Rectal smooth muscle tissue (tissue), 1 donor: ENCODE results near the gene TIMM21.

Experiments used
- H3K27ac ChIP-seq: one replicate; pipeline ENCODE4 v1.7.0; 2013; ENCODE audit warnings: low read depth, low read length, inconsistent platforms
- H3K27me3 ChIP-seq: one replicate; pipeline ENCODE4 v1.7.0; 2013; ENCODE audit warnings: low read length; ENCODE audit not compliant: control insufficient read depth, insufficient read depth
- H3K36me3 ChIP-seq: one replicate; pipeline ENCODE4 v1.7.0; 2013; ENCODE audit warnings: low read length; ENCODE audit not compliant: control insufficient read depth, insufficient read depth
- H3K4me1 ChIP-seq: one replicate; pipeline ENCODE4 v1.7.0; 2013; ENCODE audit warnings: low read length; ENCODE audit not compliant: control insufficient read depth, insufficient read depth
- H3K4me3 ChIP-seq: one replicate; pipeline ENCODE4 v1.7.0; 2013; ENCODE audit warnings: low read length
- H3K9ac ChIP-seq: one replicate; pipeline ENCODE4 v1.7.0; 2013; ENCODE audit warnings: low read length

TIMM21 gene

GRCh38 chr18:74128159-74128558 lies 20.2 kb upstream of the TIMM21 start:
- H3K4me3 ChIP-seq: no peak overlapping the region
- no peak overlapping the region for H3K9ac ChIP-seq
- H3K27ac ChIP-seq: no peak overlapping the region
- H3K36me3 ChIP-seq: no peaks in the 10 kb centered on the region
- H3K27me3 ChIP-seq: no peaks in the 10 kb centered on the region
- no peaks in the 10 kb centered on the region for H3K4me1 ChIP-seq

DNA sequence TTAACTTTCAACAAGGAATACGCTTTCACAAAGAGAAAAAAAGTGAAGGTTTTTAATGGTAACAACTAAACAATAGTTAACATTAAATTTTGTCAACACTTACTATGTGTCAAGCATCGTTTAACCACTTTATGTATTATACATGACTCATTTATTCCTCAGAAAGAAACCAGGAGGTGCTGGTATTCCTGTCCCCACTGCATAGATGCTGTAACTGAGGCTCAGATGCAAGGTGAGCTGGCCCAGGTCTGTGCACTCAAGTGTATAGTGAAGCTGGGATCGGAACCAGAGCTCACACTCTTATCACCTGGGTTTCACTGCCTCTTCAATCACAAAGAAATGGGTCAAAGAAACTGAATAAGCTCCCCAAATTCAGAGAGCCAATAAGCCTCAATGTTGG lies 17.2 kb upstream of the TIMM21 start:
- Histone ChIP-seq H3K27ac (no peak overlapping the region), H3K4me3 (no peak overlapping the region), H3K36me3 (no peaks in the 10 kb centered on the region)

DNA sequence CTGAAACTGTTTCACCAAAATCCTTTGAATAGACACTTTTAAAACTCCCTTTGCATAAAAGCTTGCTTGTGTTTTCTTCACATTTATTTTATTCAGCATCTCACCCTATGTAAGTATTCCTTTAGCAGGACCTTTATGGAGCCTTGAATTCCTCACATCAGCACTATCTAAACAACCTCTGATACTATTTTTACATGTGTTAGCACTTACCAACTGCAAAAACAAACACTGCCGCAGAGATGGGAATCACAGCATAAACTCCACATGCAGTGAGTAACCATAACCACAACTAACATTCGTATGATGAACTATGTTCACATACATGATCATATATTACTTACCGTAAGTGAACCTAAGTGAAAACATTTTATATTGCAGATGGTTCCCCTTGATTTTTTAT lies 16.1 kb upstream of the TIMM21 start:
- Histone ChIP-seq H3K9ac (no peak overlapping the region), H3K4me3 (no peak overlapping the region), H3K27me3 (no peaks in the 10 kb centered on the region), H3K27ac (no peak overlapping the region), H3K36me3 (no peaks in the 10 kb centered on the region), H3K4me1 (no peaks in the 10 kb centered on the region)

More for the DNA sequence above, 17.2 kb upstream of the TIMM21 start:
- Histone ChIP-seq H3K9ac (no peak overlapping the region), H3K27me3 (no peaks in the 10 kb centered on the region), H3K4me1 (no peaks in the 10 kb centered on the region)

DNA sequence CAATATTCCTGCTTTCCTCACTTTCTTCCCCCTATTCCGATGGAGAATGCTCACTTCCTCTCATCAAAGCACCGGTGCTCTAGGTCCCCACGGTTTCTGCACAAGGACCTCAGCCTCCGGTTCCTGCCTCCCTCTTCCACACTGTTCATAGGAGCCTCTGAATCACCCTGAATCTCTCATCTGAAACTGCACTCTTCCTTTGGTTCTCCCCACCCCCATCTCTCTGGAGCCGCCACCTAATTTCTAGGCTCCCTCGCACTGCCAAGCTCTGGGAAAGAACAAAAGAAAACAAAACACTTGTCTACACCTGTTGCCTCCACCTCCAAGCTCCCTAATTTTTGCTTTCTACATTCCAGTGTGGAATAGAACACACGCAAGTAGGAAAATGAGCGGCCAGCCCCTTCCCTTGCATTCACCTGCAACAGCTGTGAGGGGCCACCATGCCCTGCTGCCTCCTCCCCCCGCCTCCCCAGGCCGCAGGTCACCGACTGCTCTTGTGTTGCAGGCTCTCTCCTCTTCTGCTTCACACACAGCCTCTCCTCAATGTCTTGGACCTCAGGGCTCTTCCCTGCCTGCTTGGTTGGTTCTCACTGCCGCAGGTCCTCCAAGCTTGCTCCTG lies 10.3 kb upstream of the TIMM21 start:
- Histone ChIP-seq H3K27me3 (no peaks in the 10 kb centered on the region), H3K27ac (no peak overlapping the region), H3K4me1 (no peaks in the 10 kb centered on the region), H3K4me3 (no peak overlapping the region), H3K9ac (no peak overlapping the region), H3K36me3 (no peaks in the 10 kb centered on the region)

GRCh38 chr18:74139411-74139810 lies 8.9 kb upstream of the TIMM21 start:
- Histone ChIP-seq H3K9ac (no peak overlapping the region), H3K4me3 (no peak overlapping the region), H3K27ac (no peak overlapping the region), H3K36me3 (no peaks in the 10 kb centered on the region), H3K4me1 (no peaks in the 10 kb centered on the region), H3K27me3 (no peaks in the 10 kb centered on the region)

DNA sequence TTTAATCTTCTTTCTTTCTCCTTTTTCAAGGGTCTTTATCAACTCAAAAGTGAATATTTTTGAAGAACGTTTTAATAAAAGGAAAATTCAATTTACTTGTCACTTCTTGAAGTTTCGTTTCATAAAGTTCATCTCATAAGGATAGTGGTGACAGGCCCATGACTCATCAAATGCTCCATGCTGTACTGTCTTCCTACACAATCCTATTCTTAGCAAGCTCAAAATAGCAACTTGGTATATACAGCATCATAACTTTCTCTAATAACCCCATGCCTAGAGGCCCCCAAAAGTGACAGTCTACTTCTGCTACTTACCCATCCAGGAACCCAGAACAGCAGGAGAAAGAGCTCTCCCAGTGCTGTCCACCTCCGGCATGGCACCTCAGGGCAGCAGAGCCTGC lies 8.4 kb upstream of the TIMM21 start:
- H3K27ac ChIP-seq: no peak overlapping the region
- no peaks in the 10 kb centered on the region for H3K36me3 ChIP-seq
- no peaks in the 10 kb centered on the region for H3K27me3 ChIP-seq
- no peak overlapping the region for H3K4me3 ChIP-seq
- H3K4me1 ChIP-seq: no peaks in the 10 kb centered on the region
- no peak overlapping the region for H3K9ac ChIP-seq

DNA sequence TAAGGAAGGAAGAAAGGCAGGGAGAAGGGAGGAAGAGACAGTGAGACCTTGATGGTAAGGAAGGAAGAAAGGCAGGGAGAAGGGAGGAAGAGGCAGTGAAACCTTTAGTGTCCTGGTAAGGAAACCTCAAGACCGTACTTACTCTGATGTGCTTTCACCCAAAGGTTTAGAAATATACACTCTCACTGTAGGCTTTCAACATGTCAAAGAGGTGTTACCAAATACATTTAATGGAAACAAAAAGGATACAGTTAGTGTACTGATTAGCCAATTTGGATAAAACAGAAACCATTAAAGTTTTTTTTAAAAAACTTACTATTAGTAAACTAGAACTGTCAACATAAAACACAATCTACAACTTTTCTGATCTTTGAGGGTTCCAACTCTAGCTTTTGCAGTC lies 7.7 kb upstream of the TIMM21 start:
- H3K4me1 ChIP-seq: no peaks in the 10 kb centered on the region
- H3K4me3 ChIP-seq: no peak overlapping the region
- no peak overlapping the region for H3K27ac ChIP-seq
- H3K9ac ChIP-seq: no peak overlapping the region
- H3K36me3 ChIP-seq: no peaks in the 10 kb centered on the region
- no peaks in the 10 kb centered on the region for H3K27me3 ChIP-seq

DNA sequence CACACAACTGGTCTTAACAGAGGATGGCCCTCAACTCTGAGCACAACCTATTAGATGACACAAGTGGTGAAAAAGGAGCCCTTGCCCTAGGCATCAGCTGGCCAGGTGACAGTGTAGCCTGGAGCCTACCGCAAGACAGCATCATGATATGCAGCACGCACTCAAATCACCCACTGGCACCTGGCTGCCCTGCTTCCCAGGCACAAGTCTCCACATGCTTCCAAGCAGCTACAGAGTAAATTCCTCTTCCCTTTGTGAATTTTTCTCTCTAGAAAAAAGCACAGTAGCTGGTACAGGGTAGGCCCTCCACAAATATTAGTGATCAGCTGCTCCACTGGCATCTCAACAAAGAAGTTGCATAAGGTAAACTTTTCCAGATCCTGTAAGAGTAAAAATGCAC lies 6.7 kb upstream of the TIMM21 start:
- no peak overlapping the region for H3K27ac ChIP-seq

DNA sequence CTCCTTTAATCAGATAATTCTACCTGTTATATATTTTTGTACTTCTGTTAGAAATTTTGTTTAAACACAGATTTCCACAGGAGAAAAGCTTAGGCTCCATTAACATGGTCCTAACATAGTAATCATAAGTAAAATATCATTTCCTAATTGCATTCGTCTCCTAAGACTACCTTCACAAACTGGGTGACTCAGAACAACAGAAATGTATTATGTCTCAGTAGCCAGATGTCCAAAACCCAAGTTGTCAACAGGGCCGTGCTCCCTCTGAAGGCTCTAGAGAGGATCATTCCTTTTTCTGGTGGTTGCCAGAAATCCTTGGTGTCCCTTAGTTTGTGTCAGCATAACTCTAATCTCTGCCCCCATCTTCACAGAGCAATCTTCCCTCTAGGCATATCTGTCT lies 6.1 kb upstream of the TIMM21 start:
- H3K36me3 ChIP-seq: no peaks in the 10 kb centered on the region
- H3K9ac ChIP-seq: no peak overlapping the region
- peaks cover 3% of the 10 kb centered on the region for H3K4me1 ChIP-seq
- H3K27me3 ChIP-seq: no peaks in the 10 kb centered on the region
- H3K27ac ChIP-seq: no peak overlapping the region
- H3K4me3 ChIP-seq: no peak overlapping the region

More for the DNA sequence above, 6.7 kb upstream of the TIMM21 start:
- Histone ChIP-seq H3K4me1 (no peaks in the 10 kb centered on the region), H3K9ac (no peak overlapping the region), H3K27me3 (no peaks in the 10 kb centered on the region), H3K4me3 (no peak overlapping the region), H3K36me3 (no peaks in the 10 kb centered on the region)

DNA sequence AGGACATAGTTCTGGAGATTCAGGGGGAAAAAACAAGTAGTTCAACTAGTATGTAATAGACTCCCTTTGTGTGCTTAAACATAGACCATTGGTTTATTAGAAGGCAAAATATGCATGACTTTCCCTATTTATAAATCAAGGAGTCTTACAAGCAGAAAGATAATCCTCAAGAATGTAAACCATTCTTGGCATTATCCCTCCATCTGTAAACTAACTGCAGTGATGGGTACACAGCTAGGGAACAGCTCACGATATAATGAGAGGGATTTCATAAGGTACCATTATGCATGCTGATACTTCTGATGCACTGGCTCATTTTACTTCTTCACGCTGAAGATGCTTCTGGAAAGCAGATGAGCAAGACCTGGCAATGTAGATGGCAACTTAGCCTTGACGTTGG lies 1.6 kb upstream of the TIMM21 start:
- no peak overlapping the region for H3K9ac ChIP-seq
- H3K4me1 ChIP-seq: peaks cover 13% of the 10 kb centered on the region
- no peak overlapping the region for H3K27ac ChIP-seq
- no peaks in the 10 kb centered on the region for H3K36me3 ChIP-seq
- peak overlapping the region; percentile 98 for H3K4me3 ChIP-seq
- H3K27me3 ChIP-seq: no peaks in the 10 kb centered on the region

GRCh38 chr18:74147491-74147778 lies 888 bp upstream of the TIMM21 start:
- H3K27me3 ChIP-seq: no peaks in the 10 kb centered on the region
- peak overlapping the region; percentile 98 for H3K4me3 ChIP-seq
- H3K9ac ChIP-seq: no peak overlapping the region
- H3K4me1 ChIP-seq: peaks cover 13% of the 10 kb centered on the region
- H3K36me3 ChIP-seq: no peaks in the 10 kb centered on the region
- peak overlapping the region; percentile 96 for H3K27ac ChIP-seq

DNA sequence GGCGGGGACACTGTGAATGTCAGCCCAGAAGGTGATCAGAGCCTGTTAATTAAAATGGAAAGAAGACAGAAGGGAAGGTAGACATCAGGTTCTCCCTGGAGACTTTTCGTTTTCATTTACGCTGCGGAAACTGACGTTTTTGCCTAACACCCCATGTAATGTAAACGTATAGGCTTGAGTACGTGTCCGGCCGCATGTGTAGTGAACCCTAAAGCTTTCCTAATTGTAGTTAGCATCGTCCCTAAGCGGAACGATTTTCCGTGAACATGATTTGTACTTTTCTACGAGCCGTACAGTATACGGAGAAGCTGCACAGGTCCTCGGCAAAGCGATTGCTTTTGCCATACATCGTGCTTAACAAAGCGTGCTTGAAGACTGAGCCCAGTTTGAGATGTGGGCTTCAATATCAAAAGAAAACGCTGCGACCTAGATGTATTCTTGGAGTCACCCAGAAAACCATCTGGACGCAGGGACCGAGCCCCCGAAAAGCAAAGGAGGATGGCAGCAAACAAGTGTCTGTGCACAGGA lies 284 bp downstream of the TIMM21 start:
- Histone ChIP-seq H3K9ac (peak overlapping the region; percentile 76), H3K27ac (peak overlapping the region; percentile 81), H3K4me1 (peaks cover 13% of the 10 kb centered on the region), H3K4me3 (peak overlapping the region; percentile 98), H3K27me3 (no peaks in the 10 kb centered on the region), H3K36me3 (no peaks in the 10 kb centered on the region)

- Histone ChIP-seq H3K27ac (no peak overlapping the region), H3K4me3 (peak overlapping the region; percentile 26), H3K27me3 (no peaks in the 10 kb centered on the region), H3K36me3 (no peaks in the 10 kb centered on the region), H3K9ac (no peak overlapping the region), H3K4me1 (peaks cover 13% of the 10 kb centered on the region)
Observed at GRCh38 chr18:74149878-74150277, 1.6 kb downstream of the TIMM21 start.
